Muscle of arm (tissue), 12 donors: ENCODE results near the gene PRKG1. TPM values are rescaled to one million over a fixed set of nuclear protein-coding genes. Genes with fewer than 3 reads are reported as not detected.
"Not testable (repeated sequence)": the region's sequence is repeated elsewhere in the genome, so short reads cannot be mapped to it uniquely, and the experiment has no call there.

Experiments used
- DNase-seq: peaks from one replicate; pipeline ENCODE4 v3.0.0-alpha.2; 2013
- polyA plus RNA-seq, 12 donors: library from polyadenylated mRNA; unstranded; fragments of 120-200 nt; gene quantifications; one replicate each; pipeline ENCODE4 v1.2.1, GENCODE V29; 2013; ENCODE audit not compliant: insufficient read length in 12 of 12

The PRKG1 gene
- polyA plus RNA-seq, 12 donors: 26.8 to 335 (median 50.4) TPM

GRCh38 chr10:51699475-51700227 is 625.4 kb downstream of the PRKG1 start, which contains the start of gene CSTF2T:
Gene CSTF2T (minus strand): TSS chr10:51699595. CDS start chr10:51699549, 46 bp downstream.
- DNase-seq: peak; percentile 97

DNA sequence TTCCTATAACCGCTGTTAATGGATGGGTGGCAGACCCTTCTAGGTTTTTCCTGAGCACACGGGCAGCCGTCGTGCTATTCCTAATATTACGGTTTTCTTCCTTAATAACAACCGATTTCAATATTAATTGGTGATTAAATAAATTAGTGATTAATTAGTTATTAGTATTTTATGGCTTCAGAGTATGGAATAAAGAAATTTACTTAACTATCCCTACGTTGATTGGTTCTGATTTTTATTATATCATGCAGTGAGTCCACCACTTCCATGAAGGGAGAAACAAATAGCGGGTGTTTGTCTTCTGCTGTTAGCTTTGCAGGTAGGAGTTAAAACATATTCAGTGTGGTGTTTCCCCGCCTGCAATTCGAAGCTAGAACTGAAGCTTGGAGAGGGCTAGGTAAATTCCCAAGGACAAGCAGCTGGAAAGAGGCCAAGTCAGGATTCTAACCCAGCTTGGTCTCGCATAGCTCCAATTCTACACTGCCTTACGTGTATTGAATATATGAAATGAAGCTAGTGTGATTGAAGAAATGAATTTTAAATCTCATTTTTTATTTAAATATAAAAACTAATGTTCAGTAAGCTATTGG is 626.0 kb downstream of the PRKG1 start:
- peak; percentile 54 for DNase-seq

- no peak for DNase-seq
Measured at GRCh38 chr10:51705774-51706173, 631.5 kb downstream of the PRKG1 start.

GRCh38 chr10:51706225-51706624 is 631.9 kb downstream of the PRKG1 start:
- peak; percentile 68 for DNase-seq

GRCh38 chr10:51707392-51707791 is 633.1 kb downstream of the PRKG1 start:
- DNase-seq: no peak

GRCh38 chr10:51707821-51708424 is 633.6 kb downstream of the PRKG1 start:
- no peak for DNase-seq

GRCh38 chr10:51708609-51709008 is 634.3 kb downstream of the PRKG1 start:
- no peak for DNase-seq

- DNase-seq: no peak
Measured at GRCh38 chr10:51709324-51709972, 635.2 kb downstream of the PRKG1 start.

DNA sequence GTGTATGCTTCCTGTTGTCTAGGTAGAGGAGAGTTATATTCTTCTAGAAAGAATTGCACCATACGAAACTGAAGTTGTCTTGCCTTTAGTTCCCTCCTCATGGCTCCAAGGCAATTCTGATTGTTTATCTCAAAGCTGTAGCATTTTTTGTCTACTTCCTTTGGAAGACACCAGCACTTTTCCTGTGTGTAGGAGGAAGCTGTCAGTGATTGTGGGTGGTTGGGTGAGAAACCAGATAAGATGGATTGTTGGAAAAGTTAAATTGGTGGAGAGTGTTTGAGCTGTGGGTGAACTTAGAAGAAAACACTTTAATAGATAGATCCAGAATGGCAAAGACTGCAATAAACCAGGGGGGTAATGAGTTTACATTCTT is 637.2 kb downstream of the PRKG1 start:
- no peak for DNase-seq

GRCh38 chr10:51716981-51717380 is 642.7 kb downstream of the PRKG1 start:
- no peak for DNase-seq

DNA sequence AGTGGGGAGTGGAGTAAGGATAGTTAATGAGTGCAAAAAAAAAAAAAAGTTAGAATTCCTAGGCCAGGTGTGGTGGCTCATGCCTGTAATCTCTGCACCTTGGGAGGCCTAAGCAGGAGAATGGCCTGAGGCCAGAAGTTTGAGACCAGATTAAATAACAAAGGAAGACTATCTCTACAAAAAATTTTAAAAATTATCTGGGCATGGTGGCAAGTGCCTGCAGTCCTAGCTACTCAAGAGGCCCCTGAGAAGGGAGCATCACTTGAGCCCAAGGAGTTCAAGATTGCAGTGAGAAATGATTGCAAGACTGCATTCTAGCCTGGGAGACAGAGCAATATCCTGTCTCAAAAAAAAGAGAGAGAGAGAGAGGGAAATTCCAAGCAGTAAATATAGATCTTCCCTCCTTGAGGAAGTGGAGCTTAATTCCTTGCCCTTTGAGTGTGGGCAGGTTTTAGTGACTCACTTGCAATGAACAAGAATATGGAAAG is 644.6 kb downstream of the PRKG1 start:
- DNase-seq: no peak

GRCh38 chr10:51724038-51724437 is 649.8 kb downstream of the PRKG1 start:
- no peak for DNase-seq

DNA sequence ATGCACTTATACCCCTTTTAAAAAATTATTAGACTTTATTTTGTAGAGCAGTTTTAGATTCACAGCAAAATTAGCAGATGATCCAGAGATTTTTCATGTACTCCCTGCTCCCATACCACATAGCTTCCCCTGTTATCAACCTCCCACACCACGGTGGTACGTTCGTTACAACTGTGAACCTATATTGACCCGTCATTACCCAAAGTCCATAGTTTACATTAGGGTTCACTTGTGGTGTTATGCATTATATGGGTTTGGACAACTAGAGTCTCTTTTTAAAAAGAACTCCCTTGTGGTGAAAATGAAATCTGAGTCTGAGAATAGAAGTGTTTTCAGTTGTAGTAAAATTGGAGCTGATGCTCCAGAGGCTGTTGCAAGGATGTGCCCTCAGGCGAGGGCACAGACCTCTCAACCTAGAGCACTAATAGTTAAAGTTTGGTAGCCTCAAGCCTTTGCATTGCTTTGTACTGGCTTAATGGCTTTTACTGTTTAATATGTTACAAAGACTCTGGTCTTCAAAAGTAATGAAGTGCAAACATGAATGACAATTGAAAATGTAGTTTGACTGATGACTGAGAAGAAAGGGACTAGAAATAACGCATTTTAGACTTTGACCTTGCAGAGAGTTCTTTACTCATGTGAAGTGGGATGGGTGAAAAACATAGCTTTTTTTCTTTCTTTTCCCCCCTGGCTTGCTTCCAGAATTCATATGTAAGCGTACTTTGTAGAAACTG is 655.7 kb downstream of the PRKG1 start:
- no peak for DNase-seq

GRCh38 chr10:51733057-51733456 is 658.8 kb downstream of the PRKG1 start:
- DNase-seq: no peak

GRCh38 chr10:51743146-51743545 is 668.9 kb downstream of the PRKG1 start:
- DNase-seq: no peak

GRCh38 chr10:51744235-51745000 is 670.1 kb downstream of the PRKG1 start:
- DNase-seq: no peak

GRCh38 chr10:51745397-51745796 is 671.1 kb downstream of the PRKG1 start:
- DNase-seq: no peak

DNA sequence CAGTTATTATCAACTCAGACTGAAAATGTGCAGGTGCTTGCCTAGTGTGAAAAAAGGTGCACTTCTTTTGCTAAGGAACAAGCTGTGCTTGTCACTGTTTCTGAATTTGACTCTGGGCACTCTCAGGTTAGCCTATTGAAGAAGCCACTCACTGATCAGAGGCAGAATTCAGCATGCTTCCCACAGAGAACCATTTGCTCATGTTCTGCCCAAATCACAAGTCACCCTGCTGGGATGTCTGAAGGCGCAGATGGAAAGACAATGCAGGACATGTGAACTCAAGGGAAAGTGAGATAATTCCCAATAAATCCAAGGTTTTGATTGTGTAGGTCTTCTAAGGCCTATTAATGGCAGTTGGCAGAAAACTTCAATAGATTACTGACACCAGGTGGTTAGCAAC is 672.9 kb downstream of the PRKG1 start:
- DNase-seq: no peak

- no peak for DNase-seq
Measured at GRCh38 chr10:51748959-51749358, 674.7 kb downstream of the PRKG1 start.

- no peak for DNase-seq
Measured at GRCh38 chr10:51758366-51758765, 684.1 kb downstream of the PRKG1 start.

DNA sequence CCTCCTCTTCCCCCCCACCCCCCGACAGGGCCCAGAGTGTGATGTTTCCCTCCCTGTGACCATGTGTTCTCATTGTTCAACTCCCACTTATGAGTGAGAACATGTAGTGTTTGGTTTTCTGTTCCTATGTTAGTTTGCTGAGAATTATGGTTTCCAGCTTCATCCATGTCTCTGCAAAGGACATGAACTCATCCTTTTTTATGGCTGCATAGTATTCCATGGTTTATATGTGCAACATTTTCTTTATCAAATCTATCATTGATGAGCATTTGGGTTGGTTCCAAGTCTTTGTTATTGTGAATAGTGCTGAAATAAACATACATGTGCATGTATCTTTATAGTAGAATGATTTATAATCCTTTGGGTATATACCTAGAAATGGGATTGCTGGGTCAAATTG is 684.6 kb downstream of the PRKG1 start:
- DNase-seq: not testable (repeated sequence)
